ENCODE results near the gene IL17C. TPM values are rescaled to one million over a fixed set of nuclear protein-coding genes. Genes with fewer than 3 reads are reported as not detected.

IL17C gene
- total RNA-seq, 2 donors from 2014 or later, result not detected

- TF ChIP-seq, protein P1, sequence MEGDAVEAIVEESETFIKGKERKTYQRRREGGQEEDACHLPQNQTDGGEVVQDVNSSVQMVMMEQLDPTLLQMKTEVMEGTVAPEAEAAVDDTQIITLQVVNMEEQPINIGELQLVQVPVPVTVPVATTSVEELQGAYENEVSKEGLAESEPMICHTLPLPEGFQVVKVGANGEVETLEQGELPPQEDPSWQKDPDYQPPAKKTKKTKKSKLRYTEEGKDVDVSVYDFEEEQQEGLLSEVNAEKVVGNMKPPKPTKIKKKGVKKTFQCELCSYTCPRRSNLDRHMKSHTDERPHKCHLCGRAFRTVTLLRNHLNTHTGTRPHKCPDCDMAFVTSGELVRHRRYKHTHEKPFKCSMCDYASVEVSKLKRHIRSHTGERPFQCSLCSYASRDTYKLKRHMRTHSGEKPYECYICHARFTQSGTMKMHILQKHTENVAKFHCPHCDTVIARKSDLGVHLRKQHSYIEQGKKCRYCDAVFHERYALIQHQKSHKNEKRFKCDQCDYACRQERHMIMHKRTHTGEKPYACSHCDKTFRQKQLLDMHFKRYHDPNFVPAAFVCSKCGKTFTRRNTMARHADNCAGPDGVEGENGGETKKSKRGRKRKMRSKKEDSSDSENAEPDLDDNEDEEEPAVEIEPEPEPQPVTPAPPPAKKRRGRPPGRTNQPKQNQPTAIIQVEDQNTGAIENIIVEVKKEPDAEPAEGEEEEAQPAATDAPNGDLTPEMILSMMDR (conservative IDR thresholded peaks at IDR 0.05), result peak; percentile 48
- H3K4me1 ChIP-seq (ENCODE audit: control insufficient read depth, insufficient read depth, low read length), result peaks cover 4% of the 10 kb centered on the region
- no peak overlapping the region for H3K27ac ChIP-seq (ENCODE audit: low read depth, low read length)
- H3K9me3 ChIP-seq (ENCODE audit: control insufficient read depth, low read length), result no peaks in the 10 kb centered on the region
- no peak overlapping the region for H3K4me3 ChIP-seq (ENCODE audit: low read length)
- Mint-ChIP-seq H3K27ac (no peak overlapping the region), H3K4me1 (peaks cover 11% of the 10 kb centered on the region), H3K9me3 (no peaks in the 10 kb centered on the region), H3K27me3 (ENCODE audit: insufficient read depth) (no peaks in the 10 kb centered on the region), H3K36me3 (ENCODE audit: low read depth) (peaks cover 49% of the 10 kb centered on the region), H3K4me3 (no peak overlapping the region)
- no peak overlapping the region for H3K9ac ChIP-seq (ENCODE audit: extremely low read depth, low read length, poor library complexity, severe bottlenecking)
- WGBS, 2 experiments (ENCODE audit: insufficient coverage in 1 of 2, insufficient read length in 1 of 2), result 61 to 62% methylated on average over 27 to 49 of the region's 49 CpGs
- peaks cover 64% of the 10 kb centered on the region for H3K36me3 ChIP-seq (ENCODE audit: control insufficient read depth, insufficient read depth, low read length)
- no peaks in the 10 kb centered on the region for H3K27me3 ChIP-seq (ENCODE audit: control insufficient read depth, insufficient read depth, low read length, poor library complexity, severe bottlenecking)
- peak; percentile 71 for DNase-seq
These were observed 27.2 kb upstream of the IL17C start for GRCh38 chr16:88610909-88611812.

DNA sequence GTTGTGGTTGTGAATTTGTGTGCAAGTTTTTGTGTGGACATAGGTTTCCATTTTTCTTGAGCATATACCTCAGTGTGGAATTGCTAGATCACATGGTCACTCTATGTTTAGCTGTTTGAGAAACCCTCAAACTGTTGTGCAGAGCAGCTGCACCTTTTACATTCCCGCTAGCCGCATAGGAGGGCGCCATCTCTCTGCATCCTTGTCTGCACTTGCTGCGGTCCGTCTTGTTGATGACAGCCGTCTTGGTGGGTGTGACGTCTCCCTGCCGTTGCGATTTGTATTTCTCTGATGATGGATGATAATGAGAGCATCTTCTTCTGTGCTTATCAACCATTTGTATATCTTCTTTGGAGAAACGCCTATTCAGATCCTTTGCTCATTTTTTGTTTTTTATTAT lies 25.1 kb upstream of the IL17C start:
- Mint-ChIP-seq H3K4me1 (peaks cover 32% of the 10 kb centered on the region), H3K4me3 (no peak overlapping the region), H3K27ac (no peak overlapping the region), H3K9me3 (no peaks in the 10 kb centered on the region), H3K27me3 (ENCODE audit: insufficient read depth) (no peaks in the 10 kb centered on the region), H3K36me3 (ENCODE audit: low read depth) (peaks cover 36% of the 10 kb centered on the region)
- peaks cover 25% of the 10 kb centered on the region for H3K4me1 ChIP-seq (ENCODE audit: control insufficient read depth, insufficient read depth, low read length)
- WGBS, 2 experiments (ENCODE audit: insufficient coverage in 1 of 2, insufficient read length in 1 of 2), result 91 to 100% methylated on average over 7 to 10 of the region's 10 CpGs
- TF ChIP-seq, protein P1 (conservative IDR thresholded peaks at IDR 0.05), result no peak
- no peak overlapping the region for H3K4me3 ChIP-seq (ENCODE audit: low read length)
- no peak for DNase-seq
- H3K9ac ChIP-seq (ENCODE audit: extremely low read depth, low read length, poor library complexity, severe bottlenecking), result no peak overlapping the region
- no peaks in the 10 kb centered on the region for H3K9me3 ChIP-seq (ENCODE audit: control insufficient read depth, low read length)
- no peaks in the 10 kb centered on the region for H3K27me3 ChIP-seq (ENCODE audit: control insufficient read depth, insufficient read depth, low read length, poor library complexity, severe bottlenecking)
- no peak overlapping the region for H3K27ac ChIP-seq (ENCODE audit: low read depth, low read length)
- H3K36me3 ChIP-seq (ENCODE audit: control insufficient read depth, insufficient read depth, low read length), result peaks cover 56% of the 10 kb centered on the region

DNA sequence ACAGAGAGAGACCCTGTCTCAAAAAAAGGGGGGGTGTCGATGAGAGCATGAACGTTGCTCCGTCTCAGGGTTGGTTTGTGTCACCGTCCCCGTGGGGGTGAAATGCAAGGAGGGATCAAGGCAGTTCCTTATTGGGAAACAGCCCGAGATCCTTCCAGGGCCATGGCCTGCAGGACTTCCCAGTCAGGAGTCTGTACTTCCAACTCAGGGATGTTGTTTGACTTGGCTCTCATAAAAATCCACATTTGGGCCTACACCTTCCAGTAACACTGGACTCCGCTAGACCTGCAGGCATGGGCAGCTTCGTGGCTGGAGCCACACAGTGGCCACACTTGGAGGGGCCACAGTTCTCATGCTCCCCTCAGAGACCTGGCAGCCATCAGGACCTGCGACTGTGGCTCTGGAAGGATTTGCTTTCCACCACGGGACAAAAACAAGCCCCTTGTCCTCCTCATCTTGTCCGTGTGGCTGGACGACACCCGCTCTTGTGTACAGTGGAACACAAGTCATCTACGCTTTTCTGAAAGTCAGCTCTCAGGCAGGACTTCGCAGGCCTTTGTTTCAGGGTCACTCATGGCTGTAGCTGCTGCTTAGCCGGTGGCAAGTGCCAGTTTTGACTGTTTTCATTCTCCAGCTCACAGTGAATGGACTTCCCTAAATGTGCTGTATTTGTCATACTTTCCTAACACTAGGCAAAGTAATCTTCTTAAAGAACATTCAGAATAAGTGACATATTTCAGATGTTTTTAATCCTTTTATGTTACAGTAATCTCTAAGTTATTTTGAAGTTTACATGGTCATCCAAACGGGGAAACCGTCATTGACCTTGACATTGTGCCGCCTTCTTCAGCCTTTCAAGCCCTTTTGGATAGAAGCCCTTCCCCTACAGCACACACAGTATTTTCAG lies 24.2 kb upstream of the IL17C start:
- no peak for DNase-seq
- H3K9me3 Mint-ChIP-seq, result no peaks in the 10 kb centered on the region
- H3K27me3 ChIP-seq (ENCODE audit: control insufficient read depth, insufficient read depth, low read length, poor library complexity, severe bottlenecking), result no peaks in the 10 kb centered on the region
- H3K4me1 Mint-ChIP-seq, result peaks cover 41% of the 10 kb centered on the region
- H3K36me3 ChIP-seq (ENCODE audit: control insufficient read depth, insufficient read depth, low read length), result peaks cover 58% of the 10 kb centered on the region
- TF ChIP-seq, protein P1 (conservative IDR thresholded peaks at IDR 0.05), result no peak
- H3K27me3 Mint-ChIP-seq (ENCODE audit: insufficient read depth), result no peaks in the 10 kb centered on the region
- peaks cover 33% of the 10 kb centered on the region for H3K4me1 ChIP-seq (ENCODE audit: control insufficient read depth, insufficient read depth, low read length)
- no peak overlapping the region for H3K4me3 ChIP-seq (ENCODE audit: low read length)
- WGBS, 2 experiments (ENCODE audit: insufficient coverage in 1 of 2, insufficient read length in 1 of 2), result 93 to 94% methylated on average over 16 to 19 of the region's 19 CpGs
- H3K9me3 ChIP-seq (ENCODE audit: control insufficient read depth, low read length), result no peaks in the 10 kb centered on the region
- peaks cover 39% of the 10 kb centered on the region for H3K36me3 Mint-ChIP-seq (ENCODE audit: low read depth)
- no peak overlapping the region for H3K27ac ChIP-seq (ENCODE audit: low read depth, low read length)
- H3K27ac Mint-ChIP-seq, result no peak overlapping the region
- H3K4me3 Mint-ChIP-seq, result no peak overlapping the region
- no peak overlapping the region for H3K9ac ChIP-seq (ENCODE audit: extremely low read depth, low read length, poor library complexity, severe bottlenecking)
